ENCODE results near the gene PIK3R2.

Gene PIK3R2

DNA sequence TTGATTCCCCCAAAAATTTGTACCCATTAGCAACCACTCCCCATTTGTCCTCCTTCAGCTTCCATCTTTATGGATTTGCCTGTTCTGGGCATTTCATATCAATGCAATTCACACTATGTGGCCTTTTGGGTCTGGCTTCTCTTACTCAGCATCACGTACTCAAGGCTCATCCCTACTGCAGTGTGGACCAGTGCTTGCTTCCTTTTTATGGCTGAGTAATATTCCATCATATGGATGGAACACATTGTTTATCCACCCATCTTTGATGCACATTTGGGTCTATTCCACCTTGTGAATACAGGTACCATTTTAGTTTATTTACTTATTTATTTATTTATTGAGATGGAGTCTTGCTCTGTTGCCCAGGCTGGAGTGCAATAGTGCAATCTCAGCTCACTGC, 12.5 kb upstream of the PIK3R2 start:
- TF ChIP-seq CTCF (IDR thresholded peaks at IDR 0.05): no peak

DNA sequence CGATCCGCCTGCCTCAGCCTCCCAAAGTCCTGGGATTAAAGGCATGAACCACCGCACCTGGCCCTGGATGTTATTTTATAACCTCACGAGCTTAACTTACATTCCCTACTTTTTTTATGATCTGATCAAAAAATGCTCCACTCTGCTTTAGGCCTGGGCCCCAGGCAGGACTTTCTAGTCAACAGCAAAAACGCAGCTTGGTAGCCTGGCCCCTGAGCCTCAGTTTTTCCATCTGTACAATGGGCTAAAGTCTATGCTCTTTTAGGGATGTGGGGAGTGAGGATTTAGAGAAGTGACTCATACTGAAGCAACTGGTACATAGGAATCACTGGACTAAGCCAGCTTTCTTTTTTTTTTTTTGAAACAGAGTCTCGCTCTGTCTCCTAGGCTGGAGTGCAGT, 11.9 kb upstream of the PIK3R2 start:
- no peak for TF ChIP-seq CTCF (IDR thresholded peaks at IDR 0.05)

DNA sequence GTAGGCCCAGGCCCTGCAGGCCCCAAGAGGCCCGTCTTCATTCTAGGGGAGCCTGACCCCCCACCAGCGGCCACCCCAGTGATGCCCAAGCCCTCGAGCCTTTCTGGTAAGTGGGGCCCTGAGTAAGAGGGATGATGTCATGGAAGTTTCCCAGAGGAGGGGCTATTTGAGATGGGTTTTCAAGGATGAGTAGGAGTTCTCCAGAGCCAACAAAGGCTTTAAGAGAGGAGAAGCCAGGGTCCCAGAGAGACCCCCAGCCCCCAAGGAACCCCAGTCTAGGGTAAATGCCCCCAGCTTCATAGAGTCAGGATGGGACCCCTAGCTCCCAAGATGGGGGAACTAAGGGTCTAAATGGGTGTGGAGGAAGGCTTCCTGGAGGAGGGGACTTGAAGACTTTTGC, 9.1 kb upstream of the PIK3R2 start:
- no peak for TF ChIP-seq CTCF (IDR thresholded peaks at IDR 0.05)

DNA sequence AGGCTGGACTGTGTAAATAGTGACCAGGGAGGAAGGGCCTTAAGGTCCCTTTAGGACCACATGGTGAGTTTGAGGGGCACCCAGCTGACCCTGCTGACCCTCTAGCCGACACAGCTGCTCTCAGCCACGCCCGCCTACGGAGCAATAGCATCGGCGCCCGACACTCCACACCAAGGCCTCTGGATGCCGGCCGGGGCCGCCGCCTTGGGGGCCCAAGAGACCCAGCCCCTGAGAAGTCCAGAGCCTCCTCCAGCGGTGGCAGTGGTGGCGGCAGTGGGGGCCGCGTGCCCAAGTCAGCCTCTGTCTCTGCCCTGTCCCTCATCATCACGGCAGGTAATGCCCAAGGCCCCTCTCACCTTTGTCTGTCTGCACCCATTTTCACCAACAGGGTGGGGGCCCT, 8.6 kb upstream of the PIK3R2 start:
- TF ChIP-seq CTCF (IDR thresholded peaks at IDR 0.05): no peak

DNA sequence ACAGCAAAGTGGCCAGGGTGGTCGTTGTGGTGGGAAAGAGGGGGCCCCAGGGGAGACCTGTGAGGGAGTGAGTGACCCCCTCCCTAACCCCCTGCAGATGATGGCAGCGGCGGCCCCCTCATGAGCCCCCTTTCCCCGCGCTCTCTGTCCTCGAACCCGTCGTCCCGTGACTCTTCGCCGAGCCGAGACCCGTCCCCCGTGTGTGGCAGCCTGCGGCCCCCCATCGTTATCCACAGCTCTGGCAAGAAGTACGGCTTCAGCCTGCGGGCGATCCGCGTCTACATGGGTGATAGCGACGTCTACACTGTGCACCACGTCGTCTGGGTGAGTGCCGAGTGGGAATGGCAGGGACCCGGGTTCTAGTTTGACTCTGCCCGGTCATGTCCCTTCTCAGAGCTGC, 8.1 kb upstream of the PIK3R2 start:
- no peak for TF ChIP-seq CTCF (IDR thresholded peaks at IDR 0.05)

DNA sequence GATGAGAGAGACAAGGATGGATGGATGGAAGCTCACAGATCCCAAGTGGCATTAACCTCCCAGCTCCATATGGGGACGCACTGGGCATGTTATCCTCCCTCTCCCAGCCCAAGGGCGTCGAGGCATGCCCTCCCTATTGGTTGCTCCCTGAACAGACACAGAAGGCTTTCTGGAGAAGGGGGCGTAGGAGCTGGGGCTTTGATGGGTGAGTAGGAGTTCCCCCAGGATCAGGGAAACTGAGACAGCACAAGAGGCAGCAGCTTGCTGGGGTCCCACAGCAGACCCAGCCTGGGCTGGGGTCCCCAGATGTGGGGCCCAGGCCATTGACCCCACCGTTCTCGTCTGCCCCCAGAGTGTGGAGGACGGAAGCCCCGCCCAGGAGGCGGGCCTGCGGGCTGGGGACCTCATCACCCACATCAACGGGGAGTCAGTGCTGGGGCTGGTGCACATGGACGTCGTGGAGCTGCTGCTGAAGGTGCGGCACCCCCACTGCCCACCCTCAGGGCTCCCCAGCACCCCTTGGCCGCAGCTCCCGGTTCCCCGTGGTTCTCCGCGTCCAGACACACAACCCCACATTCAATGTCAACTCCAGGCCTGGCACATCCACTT, 7.5 kb upstream of the PIK3R2 start:
- no peak for TF ChIP-seq CTCF (IDR thresholded peaks at IDR 0.05)

GRCh38 chr19:18147396-18147795, 5.6 kb upstream of the PIK3R2 start:
- no peak for TF ChIP-seq CTCF (IDR thresholded peaks at IDR 0.05)

DNA sequence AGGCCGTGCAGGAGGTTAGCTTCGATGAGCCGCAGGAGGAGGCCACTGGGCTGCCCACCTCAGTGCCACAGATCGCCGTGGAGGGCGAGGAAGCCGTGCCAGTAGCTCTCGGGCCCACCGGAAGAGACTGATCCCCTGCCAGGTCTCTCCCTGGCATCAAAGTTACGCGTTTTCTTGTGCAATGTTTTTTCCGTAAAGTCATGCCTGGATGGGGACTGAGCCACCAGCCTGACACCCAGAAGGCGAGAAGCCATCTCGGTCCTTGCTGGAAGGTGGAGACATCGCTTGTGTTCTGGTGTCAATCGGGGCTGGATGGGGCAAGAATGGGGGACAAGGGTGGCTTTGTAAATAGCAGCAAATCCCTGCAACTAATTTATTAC, 3.4 kb upstream of the PIK3R2 start:
- no peak for TF ChIP-seq CTCF (IDR thresholded peaks at IDR 0.05)
